DND-41 (cell line): ENCODE results near the gene PYGB.

Experiments
- ATAC-seq: fragments of 200-7000 bp; cut with Tn5 transposase; 3 replicates; pipeline ENCODE4 v1.9.1; 2021; ENCODE audit warnings: low read depth; ENCODE audit not compliant: insufficient read depth
- DNase-seq: peaks from one replicate; pipeline ENCODE4 v3.0.0-alpha.2; 2020
- H2AFZ ChIP-seq: 2 replicates; pipeline ENCODE4 v1.6.0; 2012; ENCODE audit warnings: low read depth, low read length
- H3K27ac ChIP-seq: 2 replicates; pipeline ENCODE4 v1.5.1; 2012; ENCODE audit warnings: low read length, inconsistent platforms
- H3K27me3 ChIP-seq: fragments of 200-600 bp; sonication (generic); 2 replicates; pipeline ENCODE4 v1.6.0; 2012; ENCODE audit warnings: low read length, mild to moderate bottlenecking, inconsistent platforms; ENCODE audit not compliant: insufficient read depth, poor library complexity
- H3K36me3 ChIP-seq: 2 replicates; pipeline ENCODE4 v1.5.1; 2012; ENCODE audit warnings: low read length, inconsistent platforms; ENCODE audit not compliant: insufficient read depth
- H3K4me1 ChIP-seq: 2 replicates; pipeline ENCODE4 v1.5.1; 2012; ENCODE audit warnings: mild to moderate bottlenecking, low read length; ENCODE audit not compliant: insufficient read depth
- H3K4me2 ChIP-seq: 2 replicates; pipeline ENCODE4 v1.6.0; 2012; ENCODE audit warnings: mild to moderate bottlenecking, moderate library complexity, low read length, inconsistent platforms; ENCODE audit not compliant: insufficient read depth
- H3K4me3 ChIP-seq, 2 experiments: fragments of 200-600 bp in 1 of 2; shearing (Covaris generic) in 1 of 2; 2 replicates each; pipeline ENCODE4 v1.5.1; 2012 to 2016; ENCODE audit warnings: inconsistent platforms in 2 of 2, low read length in 2 of 2, mild to moderate bottlenecking in 2 of 2, low read depth in 1 of 2, moderate library complexity in 1 of 2
- H3K79me2 ChIP-seq: 2 replicates; pipeline ENCODE4 v1.6.0; 2012; ENCODE audit warnings: low read length, inconsistent platforms; ENCODE audit not compliant: insufficient read depth
- H3K9ac ChIP-seq: 2 replicates; pipeline ENCODE4 v1.6.0; 2012; ENCODE audit warnings: low read depth, mild to moderate bottlenecking, inconsistent platforms, low read length, moderate library complexity
- H3K9me3 ChIP-seq: 2 replicates; pipeline ENCODE4 v1.5.1; 2012; ENCODE audit warnings: low read length, moderate library complexity, mild to moderate bottlenecking, inconsistent platforms; ENCODE audit not compliant: insufficient read depth, severe bottlenecking
- H4K20me1 ChIP-seq: 2 replicates; pipeline ENCODE4 v1.6.0; 2012; ENCODE audit warnings: low read length; ENCODE audit not compliant: insufficient read depth
- CTCF ChIP-seq: IDR thresholded peaks from 2 replicates; pipeline ENCODE4 v1.5.1; 2012; ENCODE audit warnings: borderline replicate concordance, low read length, moderate library complexity, mild to moderate bottlenecking; ENCODE audit not compliant: poor library complexity, severe bottlenecking; ENCODE audit errors: extremely low read depth
- EZH2 ChIP-seq: IDR thresholded peaks from 3 replicates; pipeline ENCODE4 v1.6.1; 2012; ENCODE audit warnings: borderline replicate concordance, low read depth, mild to moderate bottlenecking, moderate library complexity, low read length, inconsistent platforms; ENCODE audit not compliant: severe bottlenecking

PYGB gene

GRCh38 chr20:25345721-25346120 is 97.8 kb downstream of the PYGB start:
- Histone ChIP-seq H3K27ac (no peak overlapping the region), H3K79me2 (peaks cover 98% of the 10 kb centered on the region)

GRCh38 chr20:25346349-25346748 is 98.5 kb downstream of the PYGB start:
- H3K9ac ChIP-seq: no peak overlapping the region
- H3K27me3 ChIP-seq: no peaks in the 10 kb centered on the region
- no peaks in the 10 kb centered on the region for H3K9me3 ChIP-seq
- TF ChIP-seq CTCF (no peak), EZH2 (no peak)
- H3K79me2 ChIP-seq: peaks cover 98% of the 10 kb centered on the region
- H3K36me3 ChIP-seq: no peaks in the 10 kb centered on the region
- H3K4me1 ChIP-seq: peaks cover 4% of the 10 kb centered on the region; the same call in 1 of the 2 replicates
- no peak overlapping the region for H3K27ac ChIP-seq
- ATAC-seq (no peak; the same call in 2 of the 3 replicates), DNase-seq (no peak)
- no peak overlapping the region for H3K4me3 ChIP-seq
- peaks cover 44% of the 10 kb centered on the region for H4K20me1 ChIP-seq
- H3K4me2 ChIP-seq: no peak overlapping the region
- no peak overlapping the region for H2AFZ ChIP-seq

More at GRCh38 chr20:25345721-25346120, 97.8 kb downstream of the PYGB start:
- DNase-seq: no peak
- Histone ChIP-seq H3K9me3 (no peaks in the 10 kb centered on the region), H2AFZ (no peak overlapping the region), H3K4me1 (peaks cover 4% of the 10 kb centered on the region; the same call in 1 of the 2 replicates), H3K27me3 (no peaks in the 10 kb centered on the region), H3K4me2 (no peak overlapping the region), H3K9ac (no peak overlapping the region), H3K36me3 (no peaks in the 10 kb centered on the region), H3K4me3 (no peak overlapping the region), H4K20me1 (peaks cover 46% of the 10 kb centered on the region)
- TF ChIP-seq CTCF: no peak
- no peak for TF ChIP-seq EZH2
- no peak for ATAC-seq
